HEK293 (cell line): ENCODE results near the gene PTPRG.

Source experiments
- CTCF ChIA-PET: fragments of 350-600 bp; formaldehyde crosslinking; extraction: SDS; loops from one replicate; lab custom pipeline; 2021; ENCODE audit warnings: antibody characterized with exemption; lab: Yijun Ruan, JAX
- POLR2A ChIA-PET: fragments of 300-600 bp; formaldehyde crosslinking; extraction: SDS; loops from one replicate; lab custom pipeline; 2020; ENCODE audit warnings: antibody characterized with exemption, inconsistent platforms; lab: Yijun Ruan, JAX
- H3K27ac ChIP-seq: fragments of 200-500 bp; sonication (Bioruptor generic); 2 replicates; pipeline ENCODE4 v1.5.1; 2014; ENCODE audit warnings: low read depth, low read length, control low read depth, inconsistent platforms; ENCODE audit errors: extremely low read depth
- H3K36me3 ChIP-seq, 2 experiments: fragments of 200-500 bp in 1 of 2; sonication (Bioruptor generic) in 1 of 2; 1 replicate in 1 of 2; 2 replicates in 1 of 2; pipeline ENCODE4 v1.5.1; 2014 to 2017; ENCODE audit warnings: inconsistent platforms in 2 of 2, low read length in 2 of 2; ENCODE audit not compliant: control insufficient read depth in 2 of 2, insufficient read depth in 1 of 2
- H3K4me1 ChIP-seq: fragments of 200-500 bp; sonication (Bioruptor generic); 2 replicates; pipeline ENCODE4 v1.5.1; 2014; ENCODE audit warnings: mild to moderate bottlenecking, low read length, inconsistent platforms; ENCODE audit not compliant: control insufficient read depth, insufficient read depth
- H3K4me3 ChIP-seq: 2 replicates; pipeline ENCODE4 v1.5.1; 2011; ENCODE audit warnings: low read depth, mild to moderate bottlenecking, control low read depth, low read length, moderate library complexity
- H3K9me3 ChIP-seq: fragments of 200-500 bp; sonication (Bioruptor generic); 2 replicates; pipeline ENCODE4 v1.5.1; 2014; ENCODE audit warnings: low read depth, low read length, inconsistent platforms; ENCODE audit not compliant: control insufficient read depth, insufficient read depth
- GFI1B ChIP-seq: fragments of 450-650 bp; formaldehyde crosslinking; IDR thresholded peaks from 2 replicates; pipeline ENCODE4 v1.5.1; 2016; ENCODE audit warnings: missing biosample characterization, missing genetic modification characterization
- GLI4 ChIP-seq: fragments of 450-650 bp; formaldehyde crosslinking; IDR thresholded peaks from 2 replicates; pipeline ENCODE4 v1.5.1; 2016; ENCODE audit warnings: missing biosample characterization, missing genetic modification characterization
- MEIS1 ChIP-seq: sonication (generic); formaldehyde crosslinking; IDR thresholded peaks from 2 replicates; pipeline ENCODE4 v1.8.1; 2022; ENCODE audit warnings: missing genetic modification reagents, mild to moderate bottlenecking, borderline replicate concordance
- MZF1 ChIP-seq: fragments of 450-650 bp; formaldehyde crosslinking; IDR thresholded peaks from 2 replicates; pipeline ENCODE4 v1.5.1; 2017; ENCODE audit warnings: missing biosample characterization, missing genetic modification characterization, borderline replicate concordance
- ZFP41 ChIP-seq: fragments of 450-650 bp; formaldehyde crosslinking; IDR thresholded peaks from 2 replicates; pipeline ENCODE4 v1.5.1; 2016; ENCODE audit warnings: missing biosample characterization, missing genetic modification characterization, borderline replicate concordance
- ZNF16 ChIP-seq: fragments of 450-650 bp; formaldehyde crosslinking; IDR thresholded peaks from 2 replicates; pipeline ENCODE4 v1.5.1; 2016; ENCODE audit warnings: low read depth, missing biosample characterization, missing genetic modification characterization
- ZNF174 ChIP-seq: fragments of 450-650 bp; formaldehyde crosslinking; IDR thresholded peaks from 2 replicates; pipeline ENCODE4 v1.5.0; 2017; ENCODE audit warnings: missing biosample characterization, mild to moderate bottlenecking, missing genetic modification characterization
- ZNF175 ChIP-seq: fragments of 450-650 bp; formaldehyde crosslinking; IDR thresholded peaks from 2 replicates; pipeline ENCODE4 v1.5.1; 2016; ENCODE audit warnings: missing biosample characterization, missing genetic modification characterization
- ZNF19 ChIP-seq: fragments of 450-650 bp; formaldehyde crosslinking; IDR thresholded peaks from 2 replicates; pipeline ENCODE4; 2016; ENCODE audit warnings: missing biosample characterization, missing genetic modification characterization, low read depth
- ZNF2 ChIP-seq: fragments of 450-650 bp; formaldehyde crosslinking; IDR thresholded peaks from 2 replicates; pipeline ENCODE4 v1.5.1; 2016; ENCODE audit warnings: missing biosample characterization, missing genetic modification characterization
- ZNF239 ChIP-seq: fragments of 450-650 bp; formaldehyde crosslinking; IDR thresholded peaks from 2 replicates; pipeline ENCODE4 v1.5.1; 2016; ENCODE audit warnings: missing biosample characterization, missing genetic modification characterization
- ZNF24 ChIP-seq: fragments of 450-650 bp; formaldehyde crosslinking; IDR thresholded peaks from 2 replicates; pipeline ENCODE4 v1.5.1; 2016; ENCODE audit warnings: missing biosample characterization, missing genetic modification characterization
- ZNF324 ChIP-seq: fragments of 450-650 bp; formaldehyde crosslinking; IDR thresholded peaks from 2 replicates; pipeline ENCODE4 v1.5.1; 2016; ENCODE audit warnings: missing biosample characterization, missing genetic modification characterization
- ZNF366 ChIP-seq: fragments of 450-650 bp; formaldehyde crosslinking; conservative IDR thresholded peaks from 2 replicates; pipeline ENCODE4 v1.5.1; 2016; ENCODE audit warnings: missing biosample characterization, missing genetic modification characterization
- ZNF37A ChIP-seq: fragments of 450-650 bp; IDR thresholded peaks from 2 replicates; pipeline ENCODE4 v1.5.1; 2018; ENCODE audit warnings: missing biosample characterization, missing genetic modification characterization
- ZNF433 ChIP-seq: fragments of 450-650 bp; formaldehyde crosslinking; IDR thresholded peaks from 2 replicates; pipeline ENCODE4 v1.5.1; 2016; ENCODE audit warnings: missing biosample characterization, missing genetic modification characterization, low read depth
- ZNF555 ChIP-seq: fragments of 450-650 bp; formaldehyde crosslinking; conservative IDR thresholded peaks from 2 replicates; pipeline ENCODE4 v1.5.1; 2017; ENCODE audit warnings: missing biosample characterization, mild to moderate bottlenecking, missing genetic modification characterization, inconsistent platforms
- ZNF626 ChIP-seq: fragments of 450-650 bp; sonication (Bioruptor Pico); formaldehyde crosslinking; IDR thresholded peaks from 2 replicates; pipeline ENCODE4 v1.5.1; 2018; ENCODE audit warnings: missing biosample characterization, missing genetic modification characterization, inconsistent platforms
- ZNF660 ChIP-seq: fragments of 450-650 bp; IDR thresholded peaks from 2 replicates; pipeline ENCODE4 v1.5.1; 2018; ENCODE audit warnings: missing biosample characterization, mild to moderate bottlenecking, missing genetic modification characterization
- ZNF707 ChIP-seq: fragments of 450-650 bp; formaldehyde crosslinking; IDR thresholded peaks from 2 replicates; pipeline ENCODE4 v1.5.1; 2016; ENCODE audit warnings: missing biosample characterization, missing genetic modification characterization
- ZNF768 ChIP-seq: fragments of 450-650 bp; formaldehyde crosslinking; IDR thresholded peaks from 2 replicates; pipeline ENCODE4 v1.5.1; 2018; ENCODE audit warnings: missing biosample characterization, mild to moderate bottlenecking, missing genetic modification characterization
- TF ChIP-seq, protein P1 (sequence below): fragments of 450-650 bp; formaldehyde crosslinking; IDR thresholded peaks from 2 replicates; pipeline ENCODE4; 2016; ENCODE audit warnings: missing biosample characterization, missing genetic modification characterization
- TF ChIP-seq, protein P2 (sequence below): fragments of 450-650 bp; formaldehyde crosslinking; IDR thresholded peaks from 2 replicates; pipeline ENCODE4 v1.5.1; 2016; ENCODE audit warnings: missing biosample characterization, missing genetic modification characterization
- TF ChIP-seq, protein P3 (sequence below): fragments of 450-650 bp; IDR thresholded peaks from 2 replicates; pipeline ENCODE4 v1.5.1; 2018; ENCODE audit warnings: missing biosample characterization, mild to moderate bottlenecking, missing genetic modification characterization
- TF ChIP-seq, protein P4 (sequence below): fragments of 450-650 bp; formaldehyde crosslinking; IDR thresholded peaks from 2 replicates; pipeline ENCODE4 v1.5.1; 2016; ENCODE audit warnings: missing biosample characterization, missing genetic modification characterization
- TF ChIP-seq, protein P5 (sequence below): fragments of 450-650 bp; formaldehyde crosslinking; IDR thresholded peaks from 2 replicates; pipeline ENCODE4 v1.5.1; 2016; ENCODE audit warnings: missing biosample characterization, missing genetic modification characterization, low read depth

Gene PTPRG

DNA sequence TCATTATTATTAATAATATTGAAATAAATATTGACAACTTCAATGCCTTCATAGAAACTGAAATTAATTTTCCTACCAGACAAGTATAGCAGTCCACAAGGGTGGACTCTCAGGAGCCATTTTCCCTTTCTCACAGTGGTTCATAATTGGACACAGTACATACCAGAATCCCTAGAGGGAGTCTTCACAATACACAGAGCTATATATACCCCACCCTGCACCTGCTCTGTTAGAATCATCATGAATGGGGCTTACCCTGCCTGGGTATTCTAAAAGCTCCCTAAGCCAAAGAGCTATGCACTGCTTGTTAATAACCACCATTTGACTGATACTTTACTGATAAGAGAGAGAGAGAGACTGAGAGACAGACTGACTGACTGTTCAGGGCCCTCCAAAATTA is 677.1 kb downstream of the PTPRG start:
- TF ChIP-seq ZNF660, result no peak
- no peak for TF ChIP-seq ZNF16 (tag by site-specific recombination)
- no peak for TF ChIP-seq ZNF174 (tag by site-specific recombination)
- TF ChIP-seq ZNF626 (tag by site-specific recombination), result no peak
- no peak for TF ChIP-seq ZNF37A
- Histone ChIP-seq H3K36me3 (no peaks in the 10 kb centered on the region), H3K9me3 (no peaks in the 10 kb centered on the region), H3K27ac (no peak overlapping the region), H3K4me1 (no peaks in the 10 kb centered on the region), H3K4me3 (no peak overlapping the region)
- POLR2A ChIA-PET, result no interaction called here
- CTCF ChIA-PET, result interaction anchor here (0.6 to 0.9 kb wide), 2 partner anchors 9 to 64 kb away, joined by 3 read pairs; no protein-coding TSS in a partner anchor

DNA sequence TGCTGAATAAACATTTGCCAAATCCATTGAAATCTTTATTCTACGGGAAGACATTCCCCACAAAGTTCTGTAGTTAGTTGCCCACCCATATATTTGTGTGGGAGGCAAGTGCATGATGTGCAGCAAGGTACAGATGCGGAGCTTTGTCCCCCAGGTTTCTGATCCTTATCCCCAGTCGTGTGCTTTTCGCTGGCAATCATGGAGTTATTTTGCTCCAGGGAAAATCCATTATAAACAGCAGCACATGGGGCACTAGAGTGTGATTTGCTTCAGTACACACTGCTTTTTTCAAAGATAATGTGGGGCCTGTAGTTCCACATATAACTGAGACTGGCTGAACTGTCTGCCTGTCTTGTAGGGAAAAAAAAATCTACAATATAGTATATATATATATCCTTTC is 679.9 kb downstream of the PTPRG start:
- Histone ChIP-seq H3K9me3 (no peaks in the 10 kb centered on the region), H3K36me3 (no peaks in the 10 kb centered on the region), H3K4me3 (no peak overlapping the region), H3K4me1 (no peaks in the 10 kb centered on the region), H3K27ac (no peak overlapping the region)
- POLR2A ChIA-PET, result no interaction called here
- CTCF ChIA-PET, result interaction anchor here (0.6 kb wide), 2 partner anchors 218 to 710 kb away, joined by 3 to 4 read pairs; no protein-coding TSS in a partner anchor
- TF ChIP-seq ZNF175 (tag by site-specific recombination) (no peak), ZNF2 (tag by site-specific recombination) (no peak), ZNF324 (tag by site-specific recombination) (no peak), GFI1B (tag by site-specific recombination) (no peak), ZNF555 (tag by site-specific recombination) (no peak), MEIS1 (CRISPR knock-in tag) (no peak), ZNF19 (no peak), ZNF433 (tag by site-specific recombination) (no peak), ZNF24 (tag by site-specific recombination) (no peak)
- TF ChIP-seq, protein P1, sequence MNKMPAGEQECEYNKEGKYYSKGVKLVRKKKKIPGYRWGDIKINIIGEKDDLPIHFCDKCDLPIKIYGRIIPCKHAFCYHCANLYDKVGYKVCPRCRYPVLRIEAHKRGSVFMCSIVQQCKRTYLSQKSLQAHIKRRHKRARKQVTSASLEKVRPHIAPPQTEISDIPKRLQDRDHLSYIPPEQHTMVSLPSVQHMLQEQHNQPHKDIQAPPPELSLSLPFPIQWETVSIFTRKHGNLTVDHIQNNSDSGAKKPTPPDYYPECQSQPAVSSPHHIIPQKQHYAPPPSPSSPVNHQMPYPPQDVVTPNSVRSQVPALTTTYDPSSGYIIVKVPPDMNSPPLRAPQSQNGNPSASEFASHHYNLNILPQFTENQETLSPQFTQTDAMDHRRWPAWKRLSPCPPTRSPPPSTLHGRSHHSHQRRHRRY (tag by site-specific recombination), result no peak
- TF ChIP-seq, protein P2, sequence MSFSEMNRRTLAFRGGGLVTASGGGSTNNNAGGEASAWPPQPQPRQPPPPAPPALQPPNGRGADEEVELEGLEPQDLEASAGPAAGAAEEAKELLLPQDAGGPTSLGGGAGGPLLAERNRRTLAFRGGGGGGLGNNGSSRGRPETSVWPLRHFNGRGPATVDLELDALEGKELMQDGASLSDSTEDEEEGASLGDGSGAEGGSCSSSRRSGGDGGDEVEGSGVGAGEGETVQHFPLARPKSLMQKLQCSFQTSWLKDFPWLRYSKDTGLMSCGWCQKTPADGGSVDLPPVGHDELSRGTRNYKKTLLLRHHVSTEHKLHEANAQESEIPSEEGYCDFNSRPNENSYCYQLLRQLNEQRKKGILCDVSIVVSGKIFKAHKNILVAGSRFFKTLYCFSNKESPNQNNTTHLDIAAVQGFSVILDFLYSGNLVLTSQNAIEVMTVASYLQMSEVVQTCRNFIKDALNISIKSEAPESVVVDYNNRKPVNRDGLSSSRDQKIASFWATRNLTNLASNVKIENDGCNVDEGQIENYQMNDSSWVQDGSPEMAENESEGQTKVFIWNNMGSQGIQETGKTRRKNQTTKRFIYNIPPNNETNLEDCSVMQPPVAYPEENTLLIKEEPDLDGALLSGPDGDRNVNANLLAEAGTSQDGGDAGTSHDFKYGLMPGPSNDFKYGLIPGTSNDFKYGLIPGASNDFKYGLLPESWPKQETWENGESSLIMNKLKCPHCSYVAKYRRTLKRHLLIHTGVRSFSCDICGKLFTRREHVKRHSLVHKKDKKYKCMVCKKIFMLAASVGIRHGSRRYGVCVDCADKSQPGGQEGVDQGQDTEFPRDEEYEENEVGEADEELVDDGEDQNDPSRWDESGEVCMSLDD (tag by site-specific recombination), result no peak
- TF ChIP-seq, protein P3, sequence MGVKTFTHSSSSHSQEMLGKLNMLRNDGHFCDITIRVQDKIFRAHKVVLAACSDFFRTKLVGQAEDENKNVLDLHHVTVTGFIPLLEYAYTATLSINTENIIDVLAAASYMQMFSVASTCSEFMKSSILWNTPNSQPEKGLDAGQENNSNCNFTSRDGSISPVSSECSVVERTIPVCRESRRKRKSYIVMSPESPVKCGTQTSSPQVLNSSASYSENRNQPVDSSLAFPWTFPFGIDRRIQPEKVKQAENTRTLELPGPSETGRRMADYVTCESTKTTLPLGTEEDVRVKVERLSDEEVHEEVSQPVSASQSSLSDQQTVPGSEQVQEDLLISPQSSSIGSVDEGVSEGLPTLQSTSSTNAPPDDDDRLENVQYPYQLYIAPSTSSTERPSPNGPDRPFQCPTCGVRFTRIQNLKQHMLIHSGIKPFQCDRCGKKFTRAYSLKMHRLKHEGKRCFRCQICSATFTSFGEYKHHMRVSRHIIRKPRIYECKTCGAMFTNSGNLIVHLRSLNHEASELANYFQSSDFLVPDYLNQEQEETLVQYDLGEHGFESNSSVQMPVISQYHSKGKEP, result no peak

DNA sequence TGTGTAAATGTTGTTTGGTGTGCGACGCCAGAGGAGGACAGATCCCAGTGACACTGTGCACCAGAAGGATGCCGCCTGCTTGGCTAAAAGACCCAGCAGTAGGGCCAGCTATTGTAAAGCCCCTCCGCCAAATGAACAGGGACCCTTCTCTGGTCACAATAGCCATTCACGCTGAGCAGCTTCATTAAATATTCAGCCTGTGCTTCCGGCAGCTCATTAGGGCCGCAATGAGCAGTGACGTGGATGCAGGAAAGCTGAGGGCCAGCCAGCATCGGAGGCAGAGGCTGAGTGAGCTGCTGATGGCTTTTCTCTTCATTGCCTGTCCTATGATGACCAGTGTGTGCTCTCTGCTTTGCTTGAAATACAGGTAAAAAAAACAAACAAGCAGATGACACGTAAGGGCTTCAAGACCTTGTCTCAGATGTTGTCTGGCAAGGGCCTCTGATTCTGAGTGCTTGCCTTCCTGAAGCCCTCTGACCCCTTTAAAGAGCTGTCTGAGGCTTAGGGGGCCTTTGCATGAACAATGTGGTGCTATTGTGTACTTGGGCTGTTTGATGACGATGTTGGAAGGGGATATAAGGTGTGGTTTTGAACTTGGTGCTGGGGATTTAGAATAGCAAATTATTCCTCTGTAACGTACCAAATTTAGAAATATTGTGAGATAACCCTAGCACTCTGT is 681.6 kb downstream of the PTPRG start:
- H3K4me3 ChIP-seq, result no peak overlapping the region
- H3K9me3 ChIP-seq, result no peaks in the 10 kb centered on the region
- H3K4me1 ChIP-seq, result no peaks in the 10 kb centered on the region
- ChIA-PET POLR2A (no interaction called here), CTCF (interaction anchor here (0.6 to 0.9 kb wide), 2 partner anchors 11 to 13 kb away, joined by 3 to 4 read pairs; no protein-coding TSS in a partner anchor)
- H3K27ac ChIP-seq, result no peak overlapping the region
- no peaks in the 10 kb centered on the region for H3K36me3 ChIP-seq
- TF ChIP-seq ZNF707 (tag by site-specific recombination) (no peak), ZNF239 (tag by site-specific recombination) (no peak), ZFP41 (no peak), GLI4 (tag by site-specific recombination) (no peak), ZNF366 (tag by site-specific recombination) (no peak), ZNF768 (no peak), MZF1 (tag by site-specific recombination) (no peak)
- TF ChIP-seq, protein P4, sequence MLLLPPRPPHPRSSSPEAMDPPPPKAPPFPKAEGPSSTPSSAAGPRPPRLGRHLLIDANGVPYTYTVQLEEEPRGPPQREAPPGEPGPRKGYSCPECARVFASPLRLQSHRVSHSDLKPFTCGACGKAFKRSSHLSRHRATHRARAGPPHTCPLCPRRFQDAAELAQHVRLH (tag by site-specific recombination), result no peak
- TF ChIP-seq, protein P5, sequence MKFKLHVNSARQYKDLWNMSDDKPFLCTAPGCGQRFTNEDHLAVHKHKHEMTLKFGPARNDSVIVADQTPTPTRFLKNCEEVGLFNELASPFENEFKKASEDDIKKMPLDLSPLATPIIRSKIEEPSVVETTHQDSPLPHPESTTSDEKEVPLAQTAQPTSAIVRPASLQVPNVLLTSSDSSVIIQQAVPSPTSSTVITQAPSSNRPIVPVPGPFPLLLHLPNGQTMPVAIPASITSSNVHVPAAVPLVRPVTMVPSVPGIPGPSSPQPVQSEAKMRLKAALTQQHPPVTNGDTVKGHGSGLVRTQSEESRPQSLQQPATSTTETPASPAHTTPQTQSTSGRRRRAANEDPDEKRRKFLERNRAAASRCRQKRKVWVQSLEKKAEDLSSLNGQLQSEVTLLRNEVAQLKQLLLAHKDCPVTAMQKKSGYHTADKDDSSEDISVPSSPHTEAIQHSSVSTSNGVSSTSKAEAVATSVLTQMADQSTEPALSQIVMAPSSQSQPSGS, result no peak
